ENCODE data around the gene NCKAP5L.

DNA sequence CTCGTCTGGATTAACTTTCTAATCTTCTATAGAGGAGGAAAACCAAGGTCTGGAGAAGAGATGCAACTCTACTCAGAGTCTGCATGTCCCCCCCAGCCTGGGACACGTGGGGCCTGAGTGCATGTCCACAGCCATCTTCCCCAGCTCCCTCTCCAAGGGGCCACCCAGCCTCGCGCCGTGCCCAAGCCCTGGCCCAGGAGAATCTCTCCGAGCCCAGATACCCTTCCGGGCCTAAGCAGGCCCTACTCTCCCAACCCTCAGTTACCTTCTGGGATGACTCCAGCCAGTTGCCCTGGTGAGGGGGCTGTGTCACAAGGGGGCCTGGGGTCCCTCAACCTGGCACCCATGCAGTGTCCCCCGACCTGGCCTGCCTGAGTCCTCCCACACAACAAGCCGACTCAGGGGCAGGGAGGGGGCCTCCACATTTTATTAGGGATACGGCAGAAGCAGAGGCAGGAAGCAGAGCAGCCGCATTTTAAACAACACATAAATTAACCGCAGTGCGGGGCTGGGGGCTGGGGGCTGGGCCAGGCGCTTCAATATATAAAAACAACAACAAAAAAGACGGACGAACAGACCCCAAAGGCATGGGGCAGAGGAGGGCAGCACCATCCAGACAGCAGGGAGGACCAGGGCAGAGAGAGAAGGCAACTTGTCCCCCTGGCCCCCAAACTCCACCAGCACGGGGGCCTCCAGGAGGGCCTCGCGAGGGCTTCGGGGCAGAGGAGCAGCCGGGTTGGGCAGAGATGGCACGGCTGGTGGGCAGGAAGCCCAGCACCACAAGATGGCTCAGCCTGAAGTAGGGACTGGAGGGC is 37.3 kb downstream of the NCKAP5L start:
- TF ChIP-seq, protein P1, sequence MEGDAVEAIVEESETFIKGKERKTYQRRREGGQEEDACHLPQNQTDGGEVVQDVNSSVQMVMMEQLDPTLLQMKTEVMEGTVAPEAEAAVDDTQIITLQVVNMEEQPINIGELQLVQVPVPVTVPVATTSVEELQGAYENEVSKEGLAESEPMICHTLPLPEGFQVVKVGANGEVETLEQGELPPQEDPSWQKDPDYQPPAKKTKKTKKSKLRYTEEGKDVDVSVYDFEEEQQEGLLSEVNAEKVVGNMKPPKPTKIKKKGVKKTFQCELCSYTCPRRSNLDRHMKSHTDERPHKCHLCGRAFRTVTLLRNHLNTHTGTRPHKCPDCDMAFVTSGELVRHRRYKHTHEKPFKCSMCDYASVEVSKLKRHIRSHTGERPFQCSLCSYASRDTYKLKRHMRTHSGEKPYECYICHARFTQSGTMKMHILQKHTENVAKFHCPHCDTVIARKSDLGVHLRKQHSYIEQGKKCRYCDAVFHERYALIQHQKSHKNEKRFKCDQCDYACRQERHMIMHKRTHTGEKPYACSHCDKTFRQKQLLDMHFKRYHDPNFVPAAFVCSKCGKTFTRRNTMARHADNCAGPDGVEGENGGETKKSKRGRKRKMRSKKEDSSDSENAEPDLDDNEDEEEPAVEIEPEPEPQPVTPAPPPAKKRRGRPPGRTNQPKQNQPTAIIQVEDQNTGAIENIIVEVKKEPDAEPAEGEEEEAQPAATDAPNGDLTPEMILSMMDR (IDR thresholded peaks at IDR 0.05; ENCODE audit: low read length): no peak
- TF ChIP-seq EZH2 (optimal IDR thresholded peaks at IDR 0.05; ENCODE audit: low read depth, low read length): no peak

All from MM.1S (cell line).